Measurements from ENCODE around the gene NADSYN1.

Gene NADSYN1

DNA sequence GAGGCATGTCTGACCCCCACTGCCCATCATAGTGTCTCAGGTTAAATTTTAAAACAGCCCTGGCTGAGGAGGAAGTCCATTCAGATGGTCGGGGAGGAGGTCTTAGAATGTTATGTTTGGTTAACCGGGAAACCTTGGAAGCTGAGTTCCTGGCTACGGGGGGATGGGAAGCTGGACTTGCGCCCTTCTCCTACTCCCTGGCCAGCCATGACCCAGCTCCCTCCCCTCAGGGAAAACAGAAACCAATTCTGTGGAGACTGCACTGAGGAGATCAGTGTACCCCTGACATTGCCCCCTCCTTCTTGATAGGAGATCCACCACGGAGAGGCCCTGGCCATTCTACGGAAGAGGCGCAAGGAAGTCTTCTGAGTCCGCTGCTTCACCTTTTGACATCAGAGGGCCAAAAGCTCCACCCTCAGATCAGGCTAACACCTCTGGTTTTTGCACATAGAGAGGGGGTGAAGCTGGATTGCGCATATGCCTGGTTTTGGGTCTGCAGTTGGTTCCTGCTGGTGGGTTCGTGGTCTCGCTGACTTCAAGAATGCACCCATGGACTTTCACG is 92.5 kb downstream of the NADSYN1 start:
- Histone ChIP-seq H3K4me1 (peaks cover 46 to 81% (median 73%) of the 10 kb centered on the region in 10 experiments), H3K27me3 (peaks cover 0 to 5% (median 0%) of the 10 kb centered on the region in 11 experiments; a peak in 1 of 22 replicates), H3K9me3 (replicated peaks in 1 of 11) (peaks cover 20 to 39% (median 31%) of the 10 kb centered on the region in 11 experiments), H3K4me2 (peak overlapping the region in 10 of 11 experiments; percentile 34 to 98 (median 88); a peak in 18 of 22 replicates), H3K9ac (0 out of 22 replicates have a peak overlapping the region, but pooled peaks of 1 of the 11 experiments have one; percentile 0), H4K20me1 (no peaks in the 10 kb centered on the region; a peak in 1 of 22 replicates), H3K36me3 (peaks cover 0 to 8% (median 0%) of the 10 kb centered on the region in 11 experiments; a peak in 3 of 22 replicates), H3K27ac (peak overlapping the region in 7 of 11 experiments; percentile 24 to 83 (median 81); a peak in 10 of 22 replicates), H3K4me3 (no peak overlapping the region)
- TF ChIP-seq Cebpa-rat (IDR thresholded peaks at IDR 0.05) = no peak

DNA sequence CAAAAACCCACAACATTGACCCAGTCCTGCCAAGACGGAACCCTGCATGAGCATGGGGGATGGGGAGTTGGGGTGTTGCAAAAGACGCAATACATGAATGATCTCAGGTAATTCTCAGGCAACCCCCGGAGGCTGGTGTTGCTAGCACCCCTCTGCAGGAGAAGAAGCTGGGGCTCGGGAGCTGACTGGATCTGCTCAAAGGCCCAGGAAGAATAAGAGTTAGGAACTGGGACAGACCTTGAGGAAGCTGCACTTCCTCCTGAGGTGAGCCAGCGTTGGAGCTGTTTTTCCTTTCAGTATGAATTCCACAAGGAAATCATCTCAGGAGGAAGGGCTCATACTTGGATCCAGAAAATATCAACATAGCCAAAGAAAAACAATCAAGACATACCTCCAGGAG is 95.1 kb downstream of the NADSYN1 start, which contains the start of gene KRTAP5-9:
Gene KRTAP5-9, plus strand, starts transcription at position 301 of the 400 bp plus-strand sequence. CDS start 238 bp downstream, outside the sequence.
- Histone ChIP-seq H3K27ac (no peak within 1 kb of the TSS), H4K20me1 (no peaks in the 10 kb centered on the region; a peak in 1 of 22 replicates), H3K4me3 (no peak within 1 kb of the TSS), H3K9ac (no peak within 1 kb of the TSS), H3K4me1 (peaks cover 48 to 79% (median 63%) of the 10 kb centered on the region in 10 experiments), H3K9me3 (replicated peaks in 1 of 11) (peaks cover 10 to 23% (median 17%) of the 10 kb centered on the region in 11 experiments; a peak in 20 of 22 replicates), H3K4me2 (peak within 1 kb of the TSS; percentile 33 to 74 (median 61)), H3K36me3 (peaks cover 0 to 6% (median 0%) of the 10 kb centered on the region in 11 experiments; a peak in 1 of 22 replicates), H3K27me3 (peaks cover 0 to 5% (median 0%) of the 10 kb centered on the region in 11 experiments; a peak in 1 of 22 replicates)
- no peak for TF ChIP-seq Cebpa-rat (IDR thresholded peaks at IDR 0.05)

DNA sequence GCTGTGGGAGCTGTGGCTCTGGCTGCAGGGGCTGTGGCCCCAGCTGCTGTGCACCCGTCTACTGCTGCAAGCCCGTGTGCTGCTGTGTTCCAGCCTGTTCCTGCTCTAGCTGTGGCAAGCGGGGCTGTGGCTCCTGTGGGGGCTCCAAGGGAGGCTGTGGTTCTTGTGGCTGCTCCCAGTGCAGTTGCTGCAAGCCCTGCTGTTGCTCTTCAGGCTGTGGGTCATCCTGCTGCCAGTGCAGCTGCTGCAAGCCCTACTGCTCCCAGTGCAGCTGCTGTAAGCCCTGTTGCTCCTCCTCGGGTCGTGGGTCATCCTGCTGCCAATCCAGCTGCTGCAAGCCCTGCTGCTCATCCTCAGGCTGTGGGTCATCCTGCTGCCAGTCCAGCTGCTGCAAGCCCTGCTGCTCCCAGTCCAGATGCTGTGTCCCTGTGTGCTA is 95.7 kb downstream of the NADSYN1 start:
- H4K20me1 ChIP-seq = no peaks in the 10 kb centered on the region; a peak in 1 of 22 replicates
- H3K9ac ChIP-seq = no peak overlapping the region
- H3K4me2 ChIP-seq = peak overlapping the region; percentile 33 to 74 (median 61); a peak in 21 of 22 replicates
- 0 out of 22 replicates have a peak, but pooled peaks of 1 of the 11 experiments have one; percentile 12 for TF ChIP-seq Cebpa-rat (IDR thresholded peaks at IDR 0.05)
- peaks cover 42 to 73% (median 57%) of the 10 kb centered on the region in 10 experiments for H3K4me1 ChIP-seq
- H3K27me3 ChIP-seq = peaks cover 0 to 5% (median 0%) of the 10 kb centered on the region in 11 experiments; a peak in 1 of 22 replicates
- peaks cover 0 to 6% (median 0%) of the 10 kb centered on the region in 11 experiments; a peak in 1 of 22 replicates for H3K36me3 ChIP-seq
- H3K9me3 ChIP-seq (replicated peaks in 1 of 11) = peaks cover 10 to 23% (median 17%) of the 10 kb centered on the region in 11 experiments; a peak in 20 of 22 replicates
- H3K27ac ChIP-seq = no peak overlapping the region
- no peak overlapping the region for H3K4me3 ChIP-seq
